Measurements from ENCODE around the gene HOXC12.

HOXC12 gene

DNA sequence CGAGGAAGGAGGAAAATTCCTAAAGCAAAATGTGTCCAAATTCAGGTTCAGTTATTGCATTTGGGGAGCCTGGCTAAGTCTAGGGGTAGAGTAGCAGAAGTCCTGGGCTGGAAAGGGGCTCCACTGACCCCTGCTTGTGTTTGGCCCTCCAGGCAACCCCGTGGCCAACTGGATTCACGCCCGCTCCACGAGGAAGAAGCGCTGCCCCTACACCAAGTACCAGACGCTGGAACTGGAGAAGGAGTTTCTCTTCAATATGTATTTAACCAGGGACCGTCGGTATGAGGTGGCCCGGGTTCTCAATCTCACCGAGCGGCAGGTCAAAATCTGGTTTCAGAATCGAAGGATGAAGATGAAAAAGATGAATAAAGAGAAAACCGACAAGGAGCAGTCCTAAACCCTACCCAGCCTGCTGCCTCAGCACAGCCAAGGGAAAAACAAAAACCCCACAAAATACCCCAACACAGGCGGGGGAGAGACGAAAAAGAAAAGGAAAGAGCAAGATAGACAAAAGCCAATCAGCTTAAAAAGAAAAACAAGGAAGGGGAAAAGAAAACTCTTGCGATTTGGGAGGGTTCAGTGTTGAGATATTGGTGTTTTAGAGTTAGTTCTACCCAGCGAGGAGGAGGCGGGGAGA is 47.7 kb downstream of the HOXC12 start:
- no peak for TF ChIP-seq ZNF274 (IDR thresholded peaks at IDR 0.05; ENCODE audit: low read depth, low read length)
- no peak overlapping the region for H3K4me3 ChIP-seq (ENCODE audit: low read length)

DNA sequence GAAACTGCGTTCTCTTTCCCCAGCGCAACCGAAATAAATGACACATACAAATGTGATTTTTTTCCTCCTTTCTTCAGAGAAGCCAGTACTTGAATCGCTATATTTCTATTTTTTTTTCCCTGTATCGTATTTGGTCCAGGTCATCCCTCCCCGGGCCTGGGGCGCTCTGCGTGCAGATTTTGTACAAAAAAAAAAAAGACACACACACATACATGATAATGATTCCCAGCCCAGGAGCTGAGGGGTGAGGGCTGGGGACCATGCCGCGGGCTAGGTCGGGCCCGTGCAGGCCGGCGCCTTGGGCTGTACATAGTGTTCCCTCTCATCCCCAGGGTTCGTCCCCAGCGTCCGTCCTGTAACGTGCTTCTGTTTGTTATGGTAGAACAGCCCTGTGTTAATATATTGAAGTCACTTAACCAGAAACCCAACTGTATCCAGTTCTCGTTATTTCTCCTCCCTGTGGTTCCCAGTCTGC is 48.2 kb downstream of the HOXC12 start:
- TF ChIP-seq ZNF274 (IDR thresholded peaks at IDR 0.05; ENCODE audit: low read depth, low read length): no peak
- H3K4me3 ChIP-seq (ENCODE audit: low read length): no peak overlapping the region

DNA sequence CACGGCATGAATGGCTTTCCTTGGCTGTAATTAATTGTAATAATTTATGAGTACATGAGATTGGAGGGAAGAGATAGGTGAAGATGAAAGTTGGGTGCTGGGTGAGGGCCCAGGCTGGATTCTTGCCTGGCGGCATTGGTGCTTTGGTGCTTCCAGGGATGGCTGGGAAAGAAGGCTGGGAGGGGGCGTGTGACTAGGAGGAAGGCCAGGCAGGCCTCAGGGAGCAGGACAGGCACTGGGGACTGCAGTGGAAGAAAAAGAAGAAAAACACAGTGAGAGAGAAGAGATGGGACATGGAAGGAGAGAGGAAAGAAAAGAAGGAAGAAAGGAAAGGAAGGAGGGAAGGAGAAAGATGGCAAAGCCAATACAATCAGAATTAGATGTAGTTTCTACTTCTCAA is 48.9 kb downstream of the HOXC12 start:
- H3K4me3 ChIP-seq (ENCODE audit: low read length): no peak overlapping the region

DNA sequence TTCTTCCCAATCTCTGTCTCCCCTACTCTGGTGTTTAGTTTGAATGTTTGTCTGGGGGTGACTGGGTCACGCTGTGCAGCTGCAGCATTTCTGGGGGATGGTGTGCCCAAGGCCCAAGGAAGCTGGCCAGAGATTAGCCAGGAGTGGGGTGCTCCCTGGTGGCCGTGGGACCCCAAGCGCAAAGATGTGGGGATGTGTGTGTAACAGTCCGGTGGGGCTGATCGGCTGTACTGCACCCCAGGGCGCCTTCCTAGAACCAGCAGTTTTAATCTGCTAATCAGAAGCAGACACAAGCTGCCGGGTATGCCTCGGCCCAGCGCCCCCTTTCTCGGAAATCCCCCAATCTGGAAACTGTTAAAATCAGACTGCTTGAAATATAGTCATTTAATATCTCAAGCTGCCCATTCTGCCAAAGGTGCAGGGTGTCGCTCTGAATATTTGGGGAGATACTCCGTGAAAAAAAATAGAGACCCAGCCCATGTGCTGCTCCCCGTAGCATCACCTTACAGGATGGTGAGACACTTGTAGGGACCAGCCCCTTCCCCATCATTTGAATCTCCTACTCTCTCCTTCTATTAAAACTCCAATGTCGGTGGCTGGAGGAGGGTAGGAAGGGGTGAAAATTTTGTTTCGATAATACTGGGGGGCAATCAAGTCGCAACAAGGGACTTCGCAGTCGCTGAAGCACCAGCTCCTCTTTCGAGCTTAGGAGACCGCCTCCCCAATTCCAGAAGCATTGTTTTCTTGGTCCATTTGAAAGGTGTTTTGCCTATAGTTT is 49.5 kb downstream of the HOXC12 start:
- no peak overlapping the region for H3K4me3 ChIP-seq (ENCODE audit: low read length)
- no peak for TF ChIP-seq ZNF274 (IDR thresholded peaks at IDR 0.05; ENCODE audit: low read depth, low read length)

More for the DNA sequence above, 48.9 kb downstream of the HOXC12 start:
- TF ChIP-seq ZNF274 (IDR thresholded peaks at IDR 0.05; ENCODE audit: low read depth, low read length): no peak

- TF ChIP-seq ZNF274 (IDR thresholded peaks at IDR 0.05; ENCODE audit: low read depth, low read length): no peak
- H3K4me3 ChIP-seq (ENCODE audit: low read length): no peak overlapping the region
Observed at GRCh38 chr12:54004841-54005530, 50.3 kb downstream of the HOXC12 start.

DNA sequence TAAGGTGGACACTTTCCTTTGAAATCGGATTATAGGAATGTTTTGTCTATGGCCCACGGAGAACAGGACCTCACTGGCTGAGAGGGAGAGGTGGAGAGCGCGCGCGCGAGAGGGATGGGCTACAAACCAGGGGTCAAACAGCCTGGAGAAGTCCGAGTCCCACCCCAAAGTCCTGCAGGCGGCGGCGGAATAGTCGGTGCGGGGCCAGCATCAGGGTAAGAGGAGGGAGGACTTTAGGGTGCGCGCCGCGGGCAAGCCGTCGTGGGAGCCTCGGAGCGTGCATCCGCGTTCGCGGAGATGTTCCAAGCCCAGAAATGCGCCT is 50.8 kb downstream of the HOXC12 start:
- no peak for TF ChIP-seq ZNF274 (IDR thresholded peaks at IDR 0.05; ENCODE audit: low read depth, low read length)
- H3K4me3 ChIP-seq (ENCODE audit: low read length): no peak overlapping the region

DNA sequence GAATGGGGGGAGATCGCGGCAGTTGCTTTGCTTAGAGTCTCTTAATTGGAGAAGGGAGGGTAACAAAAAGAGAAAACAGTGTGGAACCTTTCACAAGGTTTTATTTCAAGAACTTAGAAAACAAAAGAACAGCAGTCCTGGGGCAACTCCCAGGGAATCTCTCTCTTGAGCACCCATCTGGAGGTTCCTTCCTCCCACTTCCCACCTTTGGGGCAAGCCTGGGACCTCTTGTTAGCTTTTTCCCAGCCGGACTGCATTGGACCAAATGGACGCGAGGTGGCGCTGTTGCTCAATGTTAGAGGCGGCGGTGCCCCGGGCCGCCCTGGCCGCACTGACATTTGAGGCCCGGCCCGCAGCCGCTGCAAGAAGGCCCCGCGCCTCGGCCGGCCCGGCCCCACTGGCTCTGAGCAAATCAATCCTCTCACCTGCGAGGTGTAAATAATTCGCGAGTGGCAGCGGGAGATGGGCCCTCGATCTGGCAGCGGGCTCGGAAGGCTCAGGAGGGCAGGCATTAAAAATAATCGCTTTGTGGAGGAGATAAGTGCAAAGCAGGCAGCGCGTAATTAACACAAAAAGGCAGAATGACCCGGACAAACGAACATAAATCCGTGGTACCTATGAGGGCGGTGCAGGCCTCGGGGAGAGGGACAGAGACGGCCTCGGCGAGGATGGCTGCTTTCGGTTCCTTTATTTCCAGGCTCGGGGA is 51.3 kb downstream of the HOXC12 start:
- peak overlapping the region; percentile 1; the same call in 1 of the 2 replicates for H3K4me3 ChIP-seq (ENCODE audit: low read length)
- no peak for TF ChIP-seq ZNF274 (IDR thresholded peaks at IDR 0.05; ENCODE audit: low read depth, low read length)

DNA sequence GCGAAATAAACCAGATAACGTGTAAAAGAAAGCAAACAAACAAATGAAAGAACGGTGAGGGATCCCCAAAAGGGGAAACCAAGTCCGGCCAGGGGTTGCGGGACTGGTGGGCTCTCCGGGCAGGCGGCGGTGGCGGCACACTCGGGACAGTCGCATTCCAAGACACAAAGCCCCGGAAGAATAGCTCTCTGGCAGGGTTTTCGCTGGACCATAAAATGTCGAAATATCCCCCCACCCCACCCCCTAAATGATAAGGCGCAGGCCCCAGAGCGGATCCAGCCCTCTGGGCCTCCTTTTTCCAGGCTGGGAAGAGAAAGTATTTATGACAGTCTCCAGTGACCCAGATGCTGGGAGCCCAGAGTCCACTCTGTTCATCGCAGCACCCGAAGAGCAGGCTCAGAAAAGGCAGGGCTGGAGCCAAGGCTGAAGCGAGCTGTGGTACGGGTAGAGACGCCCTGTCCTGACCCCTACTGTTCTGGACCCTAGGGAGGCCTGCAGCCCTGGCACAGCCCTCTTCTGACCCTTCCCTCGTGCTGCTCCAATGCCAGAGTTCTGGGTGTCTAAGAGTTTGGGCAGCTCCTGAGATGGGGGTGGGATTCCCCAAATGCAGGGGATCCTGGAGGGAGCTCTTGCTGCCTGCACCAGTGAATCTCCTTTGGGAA is 52.0 kb downstream of the HOXC12 start:
- TF ChIP-seq ZNF274 (IDR thresholded peaks at IDR 0.05; ENCODE audit: low read depth, low read length): no peak
- no peak overlapping the region; the same call in 1 of the 2 replicates for H3K4me3 ChIP-seq (ENCODE audit: low read length)

- H3K4me3 ChIP-seq (ENCODE audit: low read length): no peak overlapping the region
- TF ChIP-seq ZNF274 (IDR thresholded peaks at IDR 0.05; ENCODE audit: low read depth, low read length): no peak
Observed at GRCh38 chr12:54007538-54008259, 53.0 kb downstream of the HOXC12 start.

DNA sequence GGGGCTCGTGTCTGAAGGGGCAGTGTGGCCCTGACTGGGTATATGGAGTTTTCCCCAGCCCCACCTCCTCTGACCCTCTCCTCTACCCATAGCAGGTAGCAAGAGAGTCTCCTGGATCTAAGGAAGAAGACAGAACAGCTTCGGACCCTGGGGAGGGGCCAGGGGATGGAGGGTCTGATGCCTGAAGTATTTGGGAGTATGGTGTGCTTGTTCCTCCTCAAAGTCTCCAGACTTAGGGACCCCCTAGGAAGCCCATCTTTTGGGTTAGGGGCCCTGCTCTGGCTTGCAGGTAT is 53.5 kb downstream of the HOXC12 start:
- H3K4me3 ChIP-seq (ENCODE audit: low read length): no peak overlapping the region
- no peak for TF ChIP-seq ZNF274 (IDR thresholded peaks at IDR 0.05; ENCODE audit: low read depth, low read length)
